A673 (cell line): ENCODE data around the gene KRTAP1-1. TPM values are rescaled to one million over a fixed set of nuclear protein-coding genes. Genes with fewer than 3 reads are reported as not detected.

ENCODE experiments used
- BruUV-seq: library from RNA; stranded (reverse); fragments of 400-500 nt; replicated peaks from 2 replicates; lab custom pipeline; 2021; lab: Mats Ljungman, UMichigan
- CTCF ChIA-PET: fragments of 300-600 bp; sonication (Branson Sonifier 250); formaldehyde crosslinking; loops from one replicate; lab custom pipeline; 2022; ENCODE audit warnings: antibody characterized with exemption; lab: Charles Lee
- POLR2A ChIA-PET: fragments of 300-600 bp; sonication (Branson Sonifier 250); formaldehyde crosslinking; loops from one replicate; lab custom pipeline; 2022; ENCODE audit warnings: antibody characterized with exemption; ENCODE audit not compliant: low non-redundant PET; lab: Charles Lee
- DNase-seq: peaks from one replicate; pipeline ENCODE4 v3.0.0-alpha.2; 2015; ENCODE audit warnings: low spot score
- H3K27ac ChIP-seq: fragments of 200-600 bp; sonication (generic); 2 replicates; pipeline ENCODE4 v1.5.1; 2016; ENCODE audit warnings: mixed run types, low read depth, mild to moderate bottlenecking, mixed read lengths, antibody characterized with exemption, low read length; ENCODE audit not compliant: poor library complexity, severe bottlenecking
- H3K27me3 ChIP-seq: fragments of 200-600 bp; sonication (generic); replicated peaks from 2 replicates; pipeline ENCODE4 v1.6.1; 2017; ENCODE audit warnings: mixed run types, low read depth, mild to moderate bottlenecking, mixed read lengths, antibody characterized with exemption, low read length; ENCODE audit not compliant: insufficient read depth, poor library complexity
- H3K36me3 ChIP-seq: fragments of 200-600 bp; sonication (generic); 2 replicates; pipeline ENCODE4 v1.6.1; 2016; ENCODE audit warnings: mixed run types, mild to moderate bottlenecking, mixed read lengths, antibody characterized with exemption, low read length; ENCODE audit not compliant: insufficient read depth, poor library complexity, severe bottlenecking
- H3K4me1 ChIP-seq: fragments of 200-600 bp; sonication (generic); 2 replicates; pipeline ENCODE4 v1.6.1; 2017; ENCODE audit warnings: mixed run types, mild to moderate bottlenecking, mixed read lengths, antibody characterized with exemption, low read length; ENCODE audit not compliant: insufficient read depth, poor library complexity, severe bottlenecking
- H3K4me3 ChIP-seq: fragments of 200-600 bp; sonication (generic); 2 replicates; pipeline ENCODE4 v1.5.1; 2016; ENCODE audit warnings: low read depth, mixed run types, mild to moderate bottlenecking, mixed read lengths, low read length; ENCODE audit not compliant: poor library complexity, severe bottlenecking
- H3K9me3 ChIP-seq: fragments of 200-600 bp; sonication (generic); 2 replicates; pipeline ENCODE4 v1.6.1; 2016; ENCODE audit warnings: mixed run types, low read depth, mild to moderate bottlenecking, mixed read lengths, antibody characterized with exemption, low read length; ENCODE audit not compliant: poor library complexity, severe bottlenecking
- EZH2 ChIP-seq: fragments of 200-600 bp; sonication (generic); IDR thresholded peaks from 2 replicates; pipeline ENCODE4 v1.6.1; 2017; ENCODE audit warnings: borderline replicate concordance, low read depth, mild to moderate bottlenecking, mixed read lengths, antibody characterized with exemption, low read length; ENCODE audit not compliant: poor library complexity, severe bottlenecking
- intact Hi-C: fragments of 100-400 bp; cut with micrococcal nuclease; formaldehyde crosslinking; loops from one replicate; pipeline ENCODE4 v1.10.0; 2022; ENCODE audit not compliant: unreplicated experiment
- total RNA-seq: library from RNA; stranded (reverse); gene quantifications from 2 replicates; pipeline ENCODE4 v1.2.3, GENCODE V29; 2021
- TF ChIP-seq, protein P1 (sequence below): fragments of 300-800, 200-600 bp; sonication (generic); conservative IDR thresholded peaks from 2 replicates; pipeline ENCODE4 v1.5.1; 2017; ENCODE audit warnings: low read depth, mild to moderate bottlenecking, antibody characterized with exemption, low read length, moderate library complexity, mixed read lengths

KRTAP1-1 gene
- total RNA-seq, 1 experiment from 2014 or later, result not detected

DNA sequence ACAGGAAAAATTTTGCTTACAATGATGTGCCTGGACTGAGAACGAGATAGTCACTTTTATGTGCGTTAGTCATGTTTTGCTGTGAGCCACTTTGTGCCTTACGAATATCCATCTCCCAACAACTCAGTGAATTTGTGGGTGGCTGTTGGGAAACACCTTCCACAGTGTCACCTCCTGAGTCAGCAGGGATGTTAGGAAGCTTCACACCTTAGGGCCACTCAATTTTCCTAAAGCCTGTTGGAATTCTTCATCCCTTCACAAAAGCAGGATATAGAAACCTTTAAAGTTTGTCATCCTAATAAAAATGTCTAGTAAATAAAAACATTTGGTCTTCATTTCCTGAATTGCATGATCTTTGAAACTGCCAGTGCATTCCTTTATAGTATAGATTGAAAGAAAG lies 28.1 kb downstream of the KRTAP1-1 start:
- H3K4me3 ChIP-seq, result no peak overlapping the region
- intact Hi-C loops, result no loop called here
- POLR2A ChIA-PET, result no interaction called here
- DNase-seq, result no peak
- no peaks in the 10 kb centered on the region for H3K4me1 ChIP-seq
- no peaks in the 10 kb centered on the region for H3K9me3 ChIP-seq
- H3K36me3 ChIP-seq, result no peaks in the 10 kb centered on the region
- CTCF ChIA-PET, result no interaction called here
- BruUV-seq, result no TSS peak
- TF ChIP-seq, protein P1, sequence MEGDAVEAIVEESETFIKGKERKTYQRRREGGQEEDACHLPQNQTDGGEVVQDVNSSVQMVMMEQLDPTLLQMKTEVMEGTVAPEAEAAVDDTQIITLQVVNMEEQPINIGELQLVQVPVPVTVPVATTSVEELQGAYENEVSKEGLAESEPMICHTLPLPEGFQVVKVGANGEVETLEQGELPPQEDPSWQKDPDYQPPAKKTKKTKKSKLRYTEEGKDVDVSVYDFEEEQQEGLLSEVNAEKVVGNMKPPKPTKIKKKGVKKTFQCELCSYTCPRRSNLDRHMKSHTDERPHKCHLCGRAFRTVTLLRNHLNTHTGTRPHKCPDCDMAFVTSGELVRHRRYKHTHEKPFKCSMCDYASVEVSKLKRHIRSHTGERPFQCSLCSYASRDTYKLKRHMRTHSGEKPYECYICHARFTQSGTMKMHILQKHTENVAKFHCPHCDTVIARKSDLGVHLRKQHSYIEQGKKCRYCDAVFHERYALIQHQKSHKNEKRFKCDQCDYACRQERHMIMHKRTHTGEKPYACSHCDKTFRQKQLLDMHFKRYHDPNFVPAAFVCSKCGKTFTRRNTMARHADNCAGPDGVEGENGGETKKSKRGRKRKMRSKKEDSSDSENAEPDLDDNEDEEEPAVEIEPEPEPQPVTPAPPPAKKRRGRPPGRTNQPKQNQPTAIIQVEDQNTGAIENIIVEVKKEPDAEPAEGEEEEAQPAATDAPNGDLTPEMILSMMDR, result no peak
- no peaks in the 10 kb centered on the region for H3K27me3 ChIP-seq
- H3K27ac ChIP-seq, result no peak overlapping the region

DNA sequence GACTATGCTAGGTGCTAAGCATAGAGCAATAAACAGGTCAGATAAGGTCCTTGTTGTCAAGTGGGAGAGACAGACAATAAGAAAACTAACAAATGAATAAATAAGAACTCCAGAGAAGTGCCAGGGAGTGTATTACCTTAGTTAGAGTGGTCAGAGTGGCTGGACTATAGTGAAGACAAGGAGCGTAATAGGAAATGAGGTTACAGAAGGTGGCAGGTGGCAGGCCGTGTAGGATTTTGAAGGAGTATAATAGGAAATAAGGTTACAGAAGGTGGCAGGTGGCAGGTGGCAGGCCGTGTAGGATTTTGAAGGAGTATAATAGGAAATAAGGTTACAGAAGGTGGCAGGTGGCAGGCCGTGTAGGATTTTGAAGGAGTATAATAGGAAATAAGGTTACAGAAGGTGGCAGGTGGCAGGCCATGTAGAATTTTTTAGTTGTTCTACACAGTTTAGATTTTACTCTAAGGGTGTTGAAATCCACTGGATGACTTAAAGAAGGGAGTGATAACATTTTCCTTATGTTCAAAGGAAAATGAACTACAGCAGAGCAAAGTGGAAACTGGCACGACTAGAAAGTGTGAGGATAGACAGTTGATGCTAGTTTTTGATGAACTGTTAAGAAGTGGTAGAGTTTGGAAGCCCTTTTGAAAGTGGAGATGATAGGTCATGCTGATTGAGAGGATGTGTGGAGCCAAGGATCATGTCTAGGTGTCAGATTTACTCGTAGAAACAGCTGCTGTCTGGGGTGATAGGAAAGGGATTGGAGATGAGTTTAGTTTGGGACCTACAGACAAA lies 28.7 kb downstream of the KRTAP1-1 start:
- intact Hi-C loops, result no loop called here
- ChIA-PET POLR2A (no interaction called here), CTCF (no interaction called here)
- TF ChIP-seq, protein P1, result no peak
- no peak for TF ChIP-seq EZH2
- no peaks in the 10 kb centered on the region for H3K27me3 ChIP-seq
- no peak overlapping the region for H3K27ac ChIP-seq
- H3K4me3 ChIP-seq, result no peak overlapping the region
- BruUV-seq, result no TSS peak
- no peaks in the 10 kb centered on the region for H3K36me3 ChIP-seq
- H3K9me3 ChIP-seq, result no peaks in the 10 kb centered on the region
- H3K4me1 ChIP-seq, result no peaks in the 10 kb centered on the region
- no peak for DNase-seq

DNA sequence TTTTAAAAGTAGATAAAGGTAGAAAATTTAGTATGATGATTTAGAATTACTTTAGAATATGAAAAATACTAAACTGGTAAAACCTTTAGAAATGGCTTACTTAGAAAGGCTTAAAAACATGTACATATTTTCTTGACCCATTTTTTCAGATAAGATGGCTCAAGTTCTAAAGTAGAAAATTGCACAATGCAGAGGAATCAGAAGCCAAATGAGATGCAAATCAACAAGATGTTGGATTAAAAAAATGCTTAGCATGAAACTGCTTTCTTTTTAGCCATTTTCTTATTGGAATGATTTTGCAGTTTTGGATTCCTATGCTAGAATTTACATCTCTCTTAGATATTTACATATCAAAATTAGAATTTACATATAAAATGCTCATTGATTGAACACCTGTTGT lies 30.8 kb downstream of the KRTAP1-1 start:
- H3K27ac ChIP-seq, result no peak overlapping the region
- no peaks in the 10 kb centered on the region for H3K27me3 ChIP-seq
- no peak for DNase-seq
- intact Hi-C loops, result no loop called here
- no peaks in the 10 kb centered on the region for H3K4me1 ChIP-seq
- CTCF ChIA-PET, result no interaction called here
- BruUV-seq, result no TSS peak
- H3K9me3 ChIP-seq, result no peaks in the 10 kb centered on the region
- no peak overlapping the region for H3K4me3 ChIP-seq
- no peaks in the 10 kb centered on the region for H3K36me3 ChIP-seq
- POLR2A ChIA-PET, result no interaction called here
- no peak for TF ChIP-seq EZH2
- TF ChIP-seq, protein P1, result no peak
